M059J (cell line): ENCODE data around the gene RIPPLY3. TPM values are rescaled to one million over a fixed set of nuclear protein-coding genes. Genes with fewer than 3 reads are reported as not detected.

Experiments
- DNase-seq: peaks from one replicate; pipeline ENCODE4 v3.0.0-alpha.2; 2012; ENCODE audit warnings: low read depth
- total RNA-seq: library from RNA; depleted of rRNA; stranded (reverse); fragments of >200 nt; shearing (Covaris generic); gene quantifications from 2 replicates; pipeline ENCODE4 v1.2.3, GENCODE V29; 2014; rRNA removed

Gene RIPPLY3
- total RNA-seq, 1 experiment from 2014 or later = 0.64 TPM

GRCh38 chr21:37059181-37059580 lies 52.7 kb downstream of the RIPPLY3 start:
- DNase-seq = no peak

GRCh38 chr21:37060296-37060695 lies 53.8 kb downstream of the RIPPLY3 start:
- peak; percentile 97 for DNase-seq

- DNase-seq = peak; percentile 17
Observed at GRCh38 chr21:37061926-37062592, 55.6 kb downstream of the RIPPLY3 start.

GRCh38 chr21:37062593-37062935 lies 56.1 kb downstream of the RIPPLY3 start:
- DNase-seq = no peak

GRCh38 chr21:37063433-37063832 lies 56.9 kb downstream of the RIPPLY3 start:
- no peak for DNase-seq

GRCh38 chr21:37064841-37065240 lies 58.3 kb downstream of the RIPPLY3 start:
- no peak for DNase-seq

- no peak for DNase-seq
Observed at GRCh38 chr21:37065561-37066177, 59.2 kb downstream of the RIPPLY3 start.

Other genes with a start within 250 kb of the RIPPLY3 start
- gene HLCS, start 40.0 kb upstream of the RIPPLY3 start, total RNA-seq = 18.9 and 22.9 TPM in 2 replicates
- 46.5 and 67.0 TPM in 2 replicates for gene PIGP, start 66.4 kb downstream of the RIPPLY3 start, total RNA-seq
- gene TTC3, start 66.6 kb downstream of the RIPPLY3 start, total RNA-seq = 86.1 and 95.6 TPM in 2 replicates